ENCODE results near the gene EXOC2. TPM values are rescaled to one million over a fixed set of nuclear protein-coding genes. Genes with fewer than 3 reads are reported as not detected.

EXOC2 gene
- total RNA-seq, 1 donor from 2014 or later, result 11.4 TPM

DNA sequence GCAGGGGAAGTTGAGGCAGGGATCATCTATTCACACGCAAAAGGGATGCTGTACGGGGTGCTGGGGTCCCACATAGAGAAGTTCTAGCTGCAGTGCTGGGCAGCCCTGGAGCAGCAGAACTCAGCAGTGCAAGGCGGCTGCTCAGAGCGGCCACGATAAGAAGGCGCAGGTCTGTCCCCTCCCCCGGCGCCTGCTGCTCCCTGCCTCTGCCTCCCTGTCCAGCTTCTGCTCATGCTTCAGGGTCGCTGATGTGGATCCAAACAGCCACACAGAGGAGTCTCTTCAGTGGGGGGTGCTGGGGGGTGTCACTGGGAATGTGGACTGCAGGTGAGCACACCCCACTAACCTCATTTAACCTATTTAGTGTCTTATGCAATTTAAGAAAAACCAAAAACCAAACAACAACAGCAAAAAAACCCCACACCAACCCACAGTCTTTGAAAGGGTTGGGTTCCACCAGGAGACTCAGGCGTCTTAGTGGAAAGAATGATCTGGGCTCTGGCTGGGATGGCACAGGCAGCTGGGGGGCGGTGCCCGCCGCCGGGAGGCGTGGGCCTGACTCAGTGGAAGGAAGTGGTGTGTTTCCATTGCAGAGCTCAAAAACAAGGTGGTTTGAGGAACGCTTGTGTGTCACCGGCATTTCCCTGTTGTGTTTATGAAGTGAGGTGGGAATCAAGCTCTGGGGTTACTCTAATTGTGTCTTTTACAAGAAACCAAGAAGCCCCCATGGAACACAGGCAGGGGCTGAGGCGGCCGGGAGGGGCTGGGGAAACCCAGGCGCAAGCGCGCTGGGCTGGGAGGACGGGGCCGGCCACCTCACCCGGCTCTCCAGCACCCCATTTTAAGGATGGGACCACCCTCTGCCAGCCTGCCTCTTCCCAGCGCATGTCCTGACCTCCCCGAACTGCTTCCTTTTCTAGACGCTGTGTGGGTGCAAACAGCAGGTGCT, 246.2 kb downstream of the EXOC2 start:
- no peak for DNase-seq (ENCODE audit: low spot score in 2 of 2)
- TF ChIP-seq, protein P1, sequence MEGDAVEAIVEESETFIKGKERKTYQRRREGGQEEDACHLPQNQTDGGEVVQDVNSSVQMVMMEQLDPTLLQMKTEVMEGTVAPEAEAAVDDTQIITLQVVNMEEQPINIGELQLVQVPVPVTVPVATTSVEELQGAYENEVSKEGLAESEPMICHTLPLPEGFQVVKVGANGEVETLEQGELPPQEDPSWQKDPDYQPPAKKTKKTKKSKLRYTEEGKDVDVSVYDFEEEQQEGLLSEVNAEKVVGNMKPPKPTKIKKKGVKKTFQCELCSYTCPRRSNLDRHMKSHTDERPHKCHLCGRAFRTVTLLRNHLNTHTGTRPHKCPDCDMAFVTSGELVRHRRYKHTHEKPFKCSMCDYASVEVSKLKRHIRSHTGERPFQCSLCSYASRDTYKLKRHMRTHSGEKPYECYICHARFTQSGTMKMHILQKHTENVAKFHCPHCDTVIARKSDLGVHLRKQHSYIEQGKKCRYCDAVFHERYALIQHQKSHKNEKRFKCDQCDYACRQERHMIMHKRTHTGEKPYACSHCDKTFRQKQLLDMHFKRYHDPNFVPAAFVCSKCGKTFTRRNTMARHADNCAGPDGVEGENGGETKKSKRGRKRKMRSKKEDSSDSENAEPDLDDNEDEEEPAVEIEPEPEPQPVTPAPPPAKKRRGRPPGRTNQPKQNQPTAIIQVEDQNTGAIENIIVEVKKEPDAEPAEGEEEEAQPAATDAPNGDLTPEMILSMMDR (IDR thresholded peaks at IDR 0.05), result no peak
- no peak overlapping the region for H3K27ac ChIP-seq
- no peaks in the 10 kb centered on the region for H3K4me1 ChIP-seq
- H3K36me3 ChIP-seq, result no peaks in the 10 kb centered on the region
- intact Hi-C loops (cut with DNase I), result no loop called here
- no peak overlapping the region for H3K4me3 ChIP-seq
- H3K9me3 ChIP-seq, result no peaks in the 10 kb centered on the region
- H3K27me3 ChIP-seq, result no peaks in the 10 kb centered on the region

DNA sequence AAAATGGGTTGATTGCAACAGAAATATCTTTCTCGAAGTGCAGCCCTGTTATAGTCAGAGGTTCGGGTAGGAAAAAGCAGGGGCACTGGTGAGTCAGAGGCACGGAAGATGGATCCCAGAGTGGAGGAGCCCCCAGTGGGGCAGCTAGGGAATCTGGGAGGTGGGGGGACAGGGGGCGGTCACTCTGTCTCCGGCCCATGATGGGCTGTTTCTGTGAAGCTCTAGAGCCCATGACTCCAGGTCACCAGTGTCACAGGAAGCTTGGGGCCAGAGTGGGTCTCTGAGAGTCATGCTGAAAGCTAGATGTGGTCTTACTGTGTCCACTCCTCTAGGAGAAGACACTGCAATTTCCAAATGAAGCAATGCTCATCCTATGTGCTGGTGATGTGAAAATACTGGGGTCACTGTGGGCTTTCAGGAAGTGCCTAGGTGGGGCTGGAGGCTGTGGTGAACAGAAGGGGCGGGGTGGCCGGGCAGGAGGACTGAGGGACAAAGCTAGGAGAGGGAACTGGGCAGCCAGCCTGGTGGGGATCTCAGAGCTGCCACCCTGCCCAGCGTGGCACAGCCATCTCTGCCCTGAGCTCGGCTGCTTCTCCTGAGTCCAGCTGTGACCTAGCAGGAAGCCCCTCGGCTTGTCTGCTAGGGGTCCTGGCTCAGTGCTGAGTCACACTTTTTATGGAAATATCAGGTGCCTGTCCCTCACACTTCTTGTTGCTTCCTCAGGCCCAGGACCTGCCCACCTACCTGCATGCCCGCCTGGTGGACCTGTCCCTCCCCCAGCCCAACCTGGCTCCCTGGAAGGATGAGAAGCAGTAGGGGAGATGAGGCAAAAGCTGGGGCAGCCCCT, 247.1 kb downstream of the EXOC2 start:
- Histone ChIP-seq H3K36me3 (no peaks in the 10 kb centered on the region), H3K4me1 (no peaks in the 10 kb centered on the region), H3K27me3 (no peaks in the 10 kb centered on the region), H3K9me3 (no peaks in the 10 kb centered on the region), H3K4me3 (no peak overlapping the region), H3K27ac (no peak overlapping the region)
- intact Hi-C loops (cut with DNase I), result no loop called here
- DNase-seq (ENCODE audit: low spot score in 2 of 2), result no peak
- TF ChIP-seq, protein P1 (IDR thresholded peaks at IDR 0.05), result no peak

DNA sequence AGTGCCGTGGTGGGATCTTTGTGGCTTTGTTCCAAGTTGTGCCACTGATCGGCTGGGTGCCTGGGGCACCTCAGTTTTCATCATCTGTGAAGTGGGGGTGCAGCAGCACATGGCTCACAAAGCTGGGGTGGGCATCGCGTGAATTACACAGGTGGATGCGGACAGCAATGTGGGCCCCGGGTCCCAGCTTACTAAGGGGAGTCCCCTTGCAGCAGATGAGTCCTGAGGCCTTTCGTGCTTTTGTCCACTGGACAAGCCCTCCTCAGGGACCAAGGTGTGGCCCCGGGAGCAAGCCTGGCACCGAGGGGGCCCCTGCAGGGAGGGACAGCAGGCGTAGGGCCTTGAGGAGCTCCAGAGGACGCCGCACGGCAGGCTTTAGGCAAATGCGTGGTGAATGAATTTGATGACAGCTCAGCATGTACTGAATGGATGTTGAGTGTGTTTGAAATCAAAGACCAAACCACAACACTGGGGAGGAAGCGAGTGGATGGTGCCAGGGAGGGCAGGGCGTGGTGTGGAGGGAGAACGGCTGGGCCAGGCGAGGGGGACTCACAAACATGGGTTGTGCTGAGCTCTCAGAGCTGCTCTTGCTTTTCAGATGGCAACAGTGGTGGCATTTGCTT, 248.2 kb downstream of the EXOC2 start:
- H3K27me3 ChIP-seq, result no peaks in the 10 kb centered on the region
- H3K4me3 ChIP-seq, result no peak overlapping the region
- TF ChIP-seq, protein P1 (IDR thresholded peaks at IDR 0.05), result no peak
- no peaks in the 10 kb centered on the region for H3K4me1 ChIP-seq
- no peaks in the 10 kb centered on the region for H3K9me3 ChIP-seq
- H3K36me3 ChIP-seq, result no peaks in the 10 kb centered on the region
- no peak for DNase-seq (ENCODE audit: low spot score in 2 of 2)
- no peak overlapping the region for H3K27ac ChIP-seq
- intact Hi-C loops (cut with DNase I), result no loop called here

DNA sequence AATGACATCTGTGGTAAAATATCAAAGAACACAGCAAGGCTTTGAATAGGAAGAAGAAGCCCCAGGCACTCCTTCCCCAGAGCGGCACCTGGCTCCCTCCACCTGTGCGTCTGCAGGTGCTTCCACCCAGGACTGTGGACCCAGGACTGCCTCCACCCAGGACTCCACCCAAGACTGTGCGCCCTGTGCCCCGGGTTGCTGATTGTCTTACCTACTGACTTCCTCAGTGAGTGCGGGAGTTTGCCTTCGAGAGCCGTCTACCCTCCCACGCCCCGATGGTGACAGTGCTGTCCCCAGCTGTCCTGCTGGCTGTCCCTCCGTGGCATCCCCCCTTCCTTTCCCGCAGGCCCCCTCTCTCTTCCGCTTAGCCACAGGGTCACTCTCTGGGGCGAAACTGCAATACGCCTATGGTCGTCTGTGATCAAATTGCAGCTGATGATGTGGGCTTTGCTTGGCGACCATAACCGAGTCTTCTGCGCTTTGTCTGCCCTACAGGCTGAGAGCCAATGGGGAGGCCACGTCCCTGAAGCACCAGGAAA, 249.2 kb downstream of the EXOC2 start:
- H3K4me3 ChIP-seq, result no peak overlapping the region
- no peaks in the 10 kb centered on the region for H3K9me3 ChIP-seq
- no peaks in the 10 kb centered on the region for H3K4me1 ChIP-seq
- TF ChIP-seq, protein P1 (IDR thresholded peaks at IDR 0.05), result no peak
- H3K27ac ChIP-seq, result no peak overlapping the region
- intact Hi-C loops (cut with DNase I), result no loop called here
- DNase-seq (ENCODE audit: low spot score in 2 of 2), result no peak
- no peaks in the 10 kb centered on the region for H3K36me3 ChIP-seq
- H3K27me3 ChIP-seq, result no peaks in the 10 kb centered on the region

DNA sequence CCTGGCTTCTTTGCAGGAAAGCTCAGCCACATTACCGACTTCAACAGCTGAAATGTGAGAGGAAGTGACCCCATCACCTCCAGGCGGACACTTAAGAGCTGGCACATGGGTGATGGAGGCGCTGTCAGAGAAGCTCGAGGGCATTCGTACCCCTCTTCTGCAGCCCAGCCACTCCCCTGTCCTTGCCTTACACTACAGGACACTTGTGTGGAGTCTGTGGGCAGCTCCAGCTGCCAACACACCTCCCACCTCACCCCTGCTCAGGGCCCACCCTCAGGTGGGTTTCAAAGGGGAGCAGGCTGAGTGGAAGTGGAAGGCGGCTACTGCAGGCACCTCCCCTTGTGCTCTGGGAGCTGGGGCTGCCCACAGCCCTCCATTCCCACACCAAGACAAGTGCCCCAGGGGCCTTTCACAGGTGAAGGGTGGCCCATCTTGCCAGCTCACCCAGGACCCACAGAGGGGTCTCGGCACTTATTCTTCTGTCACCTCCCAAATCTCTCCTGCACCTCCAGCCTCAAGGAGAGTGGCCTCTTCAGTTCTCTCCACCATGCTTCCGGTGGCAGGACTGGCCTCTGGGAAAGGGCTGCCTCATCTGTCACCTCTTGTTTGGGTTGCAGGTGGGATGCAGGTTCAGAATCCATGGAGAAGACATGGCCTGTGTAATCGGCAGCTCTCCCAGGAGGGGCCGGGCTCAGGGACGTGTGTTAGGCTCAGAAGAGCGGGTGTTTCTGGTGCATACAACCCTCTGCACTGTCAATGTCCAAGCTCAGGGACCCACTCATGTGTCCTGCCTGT, 251.6 kb downstream of the EXOC2 start:
- no peak for DNase-seq (ENCODE audit: low spot score in 2 of 2)

More for the DNA sequence above, 251.6 kb downstream of the EXOC2 start:
- intact Hi-C loops (cut with DNase I), result no loop called here
- TF ChIP-seq, protein P1 (IDR thresholded peaks at IDR 0.05), result no peak
- H3K4me1 ChIP-seq, result no peaks in the 10 kb centered on the region
- H3K9me3 ChIP-seq, result no peaks in the 10 kb centered on the region
- H3K27ac ChIP-seq, result no peak overlapping the region
- no peak overlapping the region for H3K4me3 ChIP-seq
- no peaks in the 10 kb centered on the region for H3K27me3 ChIP-seq
- no peaks in the 10 kb centered on the region for H3K36me3 ChIP-seq
